HG02970 (cell line): ENCODE results near the gene PODN.

ENCODE experiments used
- ATAC-seq: cut with Tn5 transposase; IDR thresholded peaks from one replicate; pipeline ENCODE4 v1.9.1; 2021; ENCODE audit warnings: mild to moderate bottlenecking, moderate library complexity, moderate number of reproducible peaks; ENCODE audit not compliant: unreplicated experiment, low FRiP score

Gene PODN

GRCh38 chr1:53111073-53111556 lies 49.1 kb downstream of the PODN start:
- ATAC-seq: no peak

GRCh38 chr1:53111693-53112092 lies 49.7 kb downstream of the PODN start:
- ATAC-seq: no peak

- ATAC-seq: no peak
Observed at GRCh38 chr1:53112271-53112774, 50.3 kb downstream of the PODN start.

- no peak for ATAC-seq
Observed at GRCh38 chr1:53112861-53113260, 50.8 kb downstream of the PODN start.

GRCh38 chr1:53114090-53114489 lies 52.1 kb downstream of the PODN start:
- no peak for ATAC-seq

GRCh38 chr1:53114581-53115400 lies 52.8 kb downstream of the PODN start:
- no peak for ATAC-seq

GRCh38 chr1:53115403-53116306 lies 53.6 kb downstream of the PODN start:
- ATAC-seq: no peak

GRCh38 chr1:53116307-53116810 lies 54.3 kb downstream of the PODN start:
- no peak for ATAC-seq

- no peak for ATAC-seq
Observed at GRCh38 chr1:53116933-53117600, 55.1 kb downstream of the PODN start.

GRCh38 chr1:53117836-53118235 lies 55.8 kb downstream of the PODN start:
- no peak for ATAC-seq

- ATAC-seq: no peak
Observed at GRCh38 chr1:53120659-53121058, 58.6 kb downstream of the PODN start.

- no peak for ATAC-seq
Observed at GRCh38 chr1:53121319-53122172, 59.5 kb downstream of the PODN start.

GRCh38 chr1:53122201-53122885 lies 60.3 kb downstream of the PODN start:
- no peak for ATAC-seq

- no peak for ATAC-seq
Observed at GRCh38 chr1:53122961-53123413, 61.0 kb downstream of the PODN start.

GRCh38 chr1:53123453-53124140 lies 61.6 kb downstream of the PODN start:
- no peak for ATAC-seq

- no peak for ATAC-seq
Observed at GRCh38 chr1:53125122-53125521, 63.1 kb downstream of the PODN start.

- no peak for ATAC-seq
Observed at GRCh38 chr1:53125623-53126360, 63.8 kb downstream of the PODN start.

GRCh38 chr1:53126495-53126894 lies 64.5 kb downstream of the PODN start:
- ATAC-seq: no peak
